Stimulated activated CD8-positive, alpha-beta memory T cell treated with anti-CD3 and anti-CD28 coated beads, Interleukin-4, amount 100 ng/mL, for 4 hours (primary cell): Measurements from ENCODE around the gene RORB.

Experiments used
- DNase-seq, 2 donors: peaks; one replicate each; pipeline ENCODE4 v3.0.0-alpha.2; 2020; ENCODE audit warnings: low read depth in 2 of 2, low spot score in 1 of 2

RORB gene

GRCh38 chr9:74589576-74589975 lies 92.4 kb downstream of the RORB start:
- no peak for DNase-seq

- DNase-seq, result no peak
Measured at GRCh38 chr9:74595286-74595685, 98.2 kb downstream of the RORB start.

DNA sequence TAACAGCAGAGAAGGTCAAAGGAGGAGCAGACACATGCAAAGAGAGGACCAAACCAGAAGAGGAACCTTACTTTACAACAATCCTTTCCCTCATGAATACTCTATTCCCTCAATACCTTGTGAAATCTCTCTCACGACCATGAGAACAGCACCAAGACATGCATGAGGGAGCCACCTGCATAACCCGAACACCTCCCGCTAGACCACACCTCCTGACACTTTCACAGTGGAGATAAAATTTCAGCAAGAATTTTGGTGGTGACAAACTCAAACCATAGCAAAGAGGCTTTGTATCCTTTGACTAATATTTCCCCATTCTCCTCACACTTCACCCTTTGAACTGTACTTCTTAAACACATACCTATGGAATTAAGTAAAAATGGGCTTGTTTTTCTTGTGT lies 101.7 kb downstream of the RORB start:
- no peak for DNase-seq

- no peak for DNase-seq
Measured at GRCh38 chr9:74609671-74610405, 112.7 kb downstream of the RORB start.

DNA sequence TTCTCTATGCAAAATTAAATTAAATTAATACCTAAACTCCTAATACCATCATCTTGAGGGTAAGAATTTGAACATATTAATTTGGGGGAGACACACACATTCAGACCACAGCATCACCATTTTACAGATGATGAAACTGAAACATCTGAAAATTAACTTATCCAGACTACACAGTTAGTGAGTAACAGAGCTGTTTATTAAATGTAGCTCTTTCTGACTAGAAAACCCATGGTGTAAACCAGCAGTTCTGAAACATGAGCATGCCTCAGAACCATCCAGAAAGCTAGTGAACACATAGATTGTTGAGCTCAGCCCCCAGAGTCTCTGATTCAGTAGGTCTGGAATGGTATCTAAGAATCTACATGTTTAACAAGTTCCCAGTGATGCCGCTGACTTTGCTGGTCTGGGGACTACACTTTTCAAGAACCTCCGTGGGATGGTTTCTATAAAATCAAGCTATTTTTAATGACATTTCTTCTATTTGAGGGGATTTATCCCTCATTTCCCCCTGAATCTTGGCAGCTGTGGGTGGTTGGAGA lies 113.5 kb downstream of the RORB start:
- DNase-seq, result no peak

GRCh38 chr9:74630228-74630627 lies 133.1 kb downstream of the RORB start:
- DNase-seq, result no peak

DNA sequence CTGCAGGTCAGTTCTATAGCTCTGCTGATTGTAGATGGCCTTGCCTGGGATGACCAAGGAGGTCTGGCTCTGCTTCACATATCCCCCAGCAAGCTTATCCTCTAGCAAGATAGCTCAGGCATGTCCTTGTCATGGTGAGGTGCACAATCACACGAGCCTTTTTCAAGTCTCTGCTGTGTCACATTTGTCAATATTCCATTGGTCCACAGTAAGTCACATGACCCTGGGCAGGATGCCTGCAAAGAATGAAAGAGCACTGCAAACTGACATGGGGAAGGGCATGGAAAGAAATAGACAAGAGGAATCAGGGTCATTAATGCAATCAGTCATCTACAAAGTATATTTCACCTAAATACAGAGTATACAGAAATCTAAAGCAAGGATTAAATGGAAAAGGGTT lies 142.0 kb downstream of the RORB start:
- DNase-seq, result no peak

GRCh38 chr9:74642376-74642775 lies 145.2 kb downstream of the RORB start:
- DNase-seq, result no peak

- DNase-seq, result no peak
Measured at GRCh38 chr9:74643303-74643923, 146.3 kb downstream of the RORB start.

- DNase-seq, result no peak
Measured at GRCh38 chr9:74644023-74644422, 146.9 kb downstream of the RORB start.

DNA sequence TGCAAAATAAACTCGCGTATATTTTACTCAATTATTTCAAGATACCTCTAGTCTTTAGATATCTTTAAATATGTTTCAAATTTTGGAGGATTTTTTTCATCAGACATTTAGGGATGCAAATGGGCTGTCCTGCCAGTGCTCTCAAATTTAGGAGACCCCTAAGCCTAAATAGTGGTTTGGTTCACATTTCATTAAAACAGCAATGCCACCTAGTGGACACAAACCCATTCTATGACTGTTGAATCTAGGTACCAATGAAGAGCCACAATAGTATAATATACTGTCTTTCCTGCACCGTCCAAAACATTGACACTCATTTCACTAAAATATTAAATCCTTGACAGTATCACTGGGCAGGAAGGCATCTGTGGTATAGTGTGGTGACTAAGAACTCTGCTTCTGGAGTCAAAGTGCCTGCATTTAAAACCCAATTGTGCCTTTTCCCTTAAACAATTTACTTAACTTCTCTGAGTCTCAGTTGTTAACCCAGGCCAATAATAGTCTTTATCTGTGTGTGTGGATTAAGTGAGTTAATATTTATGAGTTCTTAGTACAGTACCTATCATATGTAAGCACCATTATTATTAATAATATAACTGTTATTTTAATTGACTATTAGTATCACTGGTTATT lies 148.0 kb downstream of the RORB start:
- DNase-seq, result no peak

DNA sequence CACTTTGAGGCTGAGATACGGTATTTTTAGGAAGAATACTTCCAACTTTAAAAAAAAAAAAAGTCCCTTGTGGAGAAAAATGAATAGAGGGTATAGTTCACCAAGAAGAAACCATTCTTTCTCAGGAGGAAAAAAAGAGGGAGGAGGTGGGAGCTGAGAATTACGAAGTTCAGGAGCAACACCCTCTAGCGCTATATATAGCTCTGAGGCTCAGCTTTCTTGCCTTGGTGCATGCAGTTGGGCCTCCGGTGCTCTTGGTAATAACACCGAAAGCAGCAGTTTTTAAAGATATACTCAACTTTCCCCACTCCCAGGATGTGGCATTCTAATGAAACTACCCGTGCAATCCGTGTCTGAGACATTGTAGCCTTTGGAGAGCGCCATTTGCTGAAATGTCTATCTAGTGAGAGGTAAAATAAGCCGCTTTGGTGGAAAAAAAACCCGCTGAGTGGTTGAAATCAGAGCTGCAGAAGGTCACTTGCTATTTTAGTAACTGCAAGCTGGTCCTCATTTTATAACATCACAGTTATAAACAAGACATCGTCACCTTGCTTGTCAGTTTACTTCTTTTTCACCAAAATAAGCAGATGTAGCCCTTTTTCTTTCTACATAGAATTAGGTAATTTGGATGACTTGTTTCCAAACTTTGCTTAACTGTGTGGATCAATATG lies 156.4 kb downstream of the RORB start:
- DNase-seq, result no peak

DNA sequence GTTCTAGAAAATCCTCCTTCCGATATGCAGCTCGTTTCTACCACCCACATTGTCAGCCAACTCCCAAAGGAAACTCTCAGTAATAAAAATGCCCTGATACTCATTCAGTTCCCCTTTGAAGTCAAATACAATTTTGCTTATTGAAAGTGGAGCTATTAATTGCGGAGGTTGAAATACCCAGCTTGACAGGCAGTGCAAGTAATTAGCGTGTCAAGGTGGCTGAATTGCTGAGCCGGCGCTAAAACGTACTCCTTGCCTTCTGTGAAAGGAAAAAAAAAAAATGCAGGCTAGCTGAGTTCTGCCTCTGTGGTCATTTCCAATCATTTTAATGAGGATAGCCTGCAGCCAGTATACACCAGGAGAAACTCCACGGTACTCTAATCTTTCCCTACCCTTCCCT lies 165.5 kb downstream of the RORB start:
- no peak for DNase-seq

DNA sequence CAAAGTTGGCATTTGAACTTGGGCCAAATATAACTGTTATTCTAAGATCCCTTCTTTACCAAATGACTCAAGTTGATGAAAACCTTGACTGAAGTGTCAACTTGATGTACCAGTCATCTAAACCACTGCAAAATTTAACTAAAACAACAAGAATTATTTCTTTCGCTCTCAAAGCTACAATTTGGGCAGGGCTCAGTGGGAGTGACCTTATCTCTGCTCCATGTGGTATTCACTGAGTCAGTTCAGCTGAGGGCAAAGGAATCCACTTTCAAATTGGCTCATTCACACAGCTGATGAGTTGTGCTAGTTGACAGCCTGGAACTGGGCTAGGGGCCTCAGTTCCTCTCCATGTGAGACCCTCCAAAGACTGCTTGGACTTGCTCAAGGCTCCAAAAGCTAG lies 166.3 kb downstream of the RORB start:
- no peak for DNase-seq

- DNase-seq, result no peak
Measured at GRCh38 chr9:74666625-74667316, 169.6 kb downstream of the RORB start.

GRCh38 chr9:74672237-74672636 lies 175.1 kb downstream of the RORB start:
- no peak for DNase-seq

DNA sequence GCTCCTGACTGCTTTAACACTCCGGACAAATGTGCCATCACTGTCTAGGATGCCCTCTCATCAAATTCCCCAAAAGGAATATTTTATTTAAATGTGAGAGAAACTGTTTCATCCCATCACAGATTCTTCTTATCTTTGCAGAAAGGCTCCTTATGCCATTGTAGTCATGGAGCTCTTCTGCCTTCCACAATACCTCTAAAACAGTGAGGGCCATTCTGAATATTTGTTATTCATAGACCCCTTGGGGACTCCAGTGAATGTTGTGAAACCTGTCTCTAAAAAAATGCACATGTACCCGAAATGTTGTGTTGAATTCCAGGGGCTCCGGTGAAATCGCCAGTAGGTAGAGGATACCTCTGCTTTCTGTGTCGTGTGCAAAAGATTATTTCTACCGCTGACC lies 176.9 kb downstream of the RORB start:
- no peak for DNase-seq

GRCh38 chr9:74681906-74682305 lies 184.8 kb downstream of the RORB start:
- DNase-seq, result no peak

GRCh38 chr9:74683322-74683721 lies 186.2 kb downstream of the RORB start:
- no peak for DNase-seq

DNA sequence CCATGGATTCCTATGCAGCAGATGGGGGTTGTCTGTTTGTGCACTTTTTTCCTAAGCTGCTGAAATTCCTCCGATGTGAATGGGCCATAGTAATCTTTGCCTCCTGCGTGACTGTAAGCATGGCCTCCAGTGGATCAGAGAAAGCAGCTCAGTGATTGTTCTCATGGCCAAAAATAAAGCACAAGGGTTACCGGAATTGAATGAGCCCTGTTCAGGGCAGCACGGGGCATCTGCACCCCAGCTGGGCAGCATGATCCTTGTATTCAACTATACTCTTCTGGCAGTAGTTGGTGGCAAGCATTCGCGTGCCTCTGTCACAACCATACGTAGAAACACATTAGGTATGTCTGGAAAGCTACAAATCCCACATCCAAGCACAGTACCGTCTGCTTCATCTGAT lies 193.9 kb downstream of the RORB start:
- no peak for DNase-seq

DNA sequence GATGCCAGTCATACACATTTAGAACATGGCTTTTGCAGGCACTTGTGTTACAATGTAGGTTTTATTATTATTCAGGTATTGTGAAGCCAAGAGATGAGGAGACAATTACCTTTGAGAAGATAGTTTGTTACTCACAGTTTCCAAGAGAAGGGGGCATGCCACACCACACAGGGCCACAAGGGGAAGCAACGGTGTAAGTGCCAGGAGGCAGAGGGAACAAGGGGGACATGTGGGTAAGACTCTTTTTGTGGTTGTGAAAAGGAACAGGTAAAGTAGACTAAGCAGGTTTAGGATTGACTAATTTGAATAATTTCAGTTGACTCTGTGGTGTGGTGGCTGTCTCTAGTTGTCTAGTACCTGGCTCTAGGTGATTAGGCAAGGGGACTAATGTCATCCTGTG lies 199.4 kb downstream of the RORB start:
- no peak for DNase-seq
